ENCODE measurements around the gene TMEM9B. TPM values are rescaled to one million over a fixed set of nuclear protein-coding genes. Genes with fewer than 3 reads are reported as not detected.

The TMEM9B gene
- total and polyA plus RNA-seq, 2 donors (not counting 1 experiment from before 2014, with no cell fraction given), result 15.0 to 30.4 TPM

GRCh38 chr11:8989453-8989852 is 25.2 kb upstream of the TMEM9B start:
- WGBS (ENCODE audit: insufficient coverage), result no CpG with 5 or more reads among the region's 1 CpG
- H3K27ac ChIP-seq (ENCODE audit: low read length in 2 of 2), result no peak overlapping the region
- ATAC-seq (ENCODE audit: low read depth) (no peak), DNase-seq (no peak)
- peaks cover 0 to 5% (median 2%) of the 10 kb centered on the region in 4 experiments for H3K27me3 ChIP-seq (replicated peaks in 1 of 4; ENCODE audit: control extremely low read depth in 1 of 4, control insufficient read depth in 3 of 4, insufficient read depth in 4 of 4, low read length in 3 of 4)
- no peak overlapping the region for H3K27ac Mint-ChIP-seq
- TF ChIP-seq, protein P1, sequence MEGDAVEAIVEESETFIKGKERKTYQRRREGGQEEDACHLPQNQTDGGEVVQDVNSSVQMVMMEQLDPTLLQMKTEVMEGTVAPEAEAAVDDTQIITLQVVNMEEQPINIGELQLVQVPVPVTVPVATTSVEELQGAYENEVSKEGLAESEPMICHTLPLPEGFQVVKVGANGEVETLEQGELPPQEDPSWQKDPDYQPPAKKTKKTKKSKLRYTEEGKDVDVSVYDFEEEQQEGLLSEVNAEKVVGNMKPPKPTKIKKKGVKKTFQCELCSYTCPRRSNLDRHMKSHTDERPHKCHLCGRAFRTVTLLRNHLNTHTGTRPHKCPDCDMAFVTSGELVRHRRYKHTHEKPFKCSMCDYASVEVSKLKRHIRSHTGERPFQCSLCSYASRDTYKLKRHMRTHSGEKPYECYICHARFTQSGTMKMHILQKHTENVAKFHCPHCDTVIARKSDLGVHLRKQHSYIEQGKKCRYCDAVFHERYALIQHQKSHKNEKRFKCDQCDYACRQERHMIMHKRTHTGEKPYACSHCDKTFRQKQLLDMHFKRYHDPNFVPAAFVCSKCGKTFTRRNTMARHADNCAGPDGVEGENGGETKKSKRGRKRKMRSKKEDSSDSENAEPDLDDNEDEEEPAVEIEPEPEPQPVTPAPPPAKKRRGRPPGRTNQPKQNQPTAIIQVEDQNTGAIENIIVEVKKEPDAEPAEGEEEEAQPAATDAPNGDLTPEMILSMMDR (IDR thresholded peaks at IDR 0.05), result no peak
- no peak for TF ChIP-seq EZH2 (IDR thresholded peaks at IDR 0.05; ENCODE audit: borderline replicate concordance, insufficient read depth, low read depth, low read length, poor library complexity, severe bottlenecking)
- H4K20me1 ChIP-seq (ENCODE audit: control insufficient read depth, insufficient read depth, low read length, poor library complexity, severe bottlenecking), result no peaks in the 10 kb centered on the region
- H3K4me2 ChIP-seq (replicated peaks; ENCODE audit: low read depth, low read length, poor library complexity, severe bottlenecking), result no peak overlapping the region
- H3K36me3 ChIP-seq (replicated peaks in 1 of 2; ENCODE audit: control extremely low read depth in 1 of 2, control insufficient read depth in 1 of 2, extremely low read depth in 1 of 2, insufficient read depth in 2 of 2, low read length in 1 of 2), result no peaks in the 10 kb centered on the region
- H2AFZ ChIP-seq (ENCODE audit: insufficient read depth, low read depth, low read length, poor library complexity, severe bottlenecking), result no peak overlapping the region
- peaks cover 30% of the 10 kb centered on the region for H3K27me3 Mint-ChIP-seq
- POLR2A ChIA-PET, result no interaction called here
- intact Hi-C loops (cut with micrococcal nuclease), result no loop called here
- H3K79me2 ChIP-seq (ENCODE audit: control insufficient read depth, insufficient read depth, low read length), result no peaks in the 10 kb centered on the region
- H3K9me3 ChIP-seq (ENCODE audit: control extremely low read depth in 1 of 3, control insufficient read depth in 2 of 3, insufficient read depth in 1 of 3, low read length in 2 of 3), result no peaks in the 10 kb centered on the region
- no peaks in the 10 kb centered on the region for H3K4me1 ChIP-seq (ENCODE audit: control insufficient read depth in 2 of 2, insufficient read depth in 2 of 2, low read length in 2 of 2)
- no peaks in the 10 kb centered on the region for H3K4me1 Mint-ChIP-seq
- H3K9me3 Mint-ChIP-seq (ENCODE audit: insufficient read depth), result no peaks in the 10 kb centered on the region
- H3K4me3 Mint-ChIP-seq, result no peak overlapping the region
- CTCF ChIA-PET, result no interaction called here
- no peak overlapping the region for H3K9ac ChIP-seq (ENCODE audit: low read length)
- no peak overlapping the region for H3K4me3 ChIP-seq (ENCODE audit: control extremely low read depth in 1 of 5, extremely low read depth in 1 of 5, insufficient read depth in 1 of 5, low read depth in 2 of 5, low read length in 4 of 5)

DNA sequence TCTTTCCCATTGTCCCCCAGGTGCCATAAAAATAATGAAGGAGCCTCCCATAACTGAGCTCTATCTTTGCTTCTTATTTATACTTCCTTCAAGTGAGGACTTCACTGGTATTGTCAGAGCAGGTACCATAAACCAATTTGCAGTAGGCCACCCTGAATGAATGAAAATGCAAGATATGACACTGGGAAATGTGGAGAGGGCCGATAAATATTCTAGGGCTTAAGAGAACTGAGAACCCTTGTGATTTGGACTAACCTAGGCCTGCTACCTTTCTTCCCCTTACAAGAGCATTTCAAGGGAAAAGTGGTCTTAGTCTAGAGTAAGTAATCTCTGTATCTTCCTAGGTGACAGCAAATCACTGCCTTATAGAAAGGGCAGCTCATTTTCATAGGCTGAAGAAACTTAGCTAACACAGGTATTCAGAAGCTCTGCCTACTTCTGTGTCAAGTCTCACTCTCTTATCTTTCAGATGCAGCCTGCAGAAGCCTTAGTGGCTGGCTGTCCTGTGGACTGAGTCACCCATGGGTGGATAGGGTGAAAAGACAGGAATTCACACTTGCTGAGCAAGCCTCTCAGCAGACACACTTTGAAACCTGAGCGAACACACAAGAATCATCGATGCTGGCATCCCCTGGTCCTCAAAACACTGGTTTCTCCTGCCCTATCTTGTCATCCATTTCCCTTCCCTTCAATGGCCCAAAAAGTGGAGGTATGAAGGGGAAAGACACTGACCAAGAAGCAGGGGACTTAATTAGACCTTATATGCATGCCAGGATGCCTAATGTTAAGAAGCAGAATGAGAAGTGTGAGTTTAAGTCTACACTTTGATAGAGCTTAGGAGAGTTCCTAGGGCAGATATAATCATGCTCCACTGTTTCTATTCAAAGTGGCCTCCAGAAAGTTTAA is 24.3 kb upstream of the TMEM9B start:
- 100% methylated on average over 1 of the region's 3 CpGs for WGBS (ENCODE audit: insufficient coverage)

More for the DNA sequence above, 24.3 kb upstream of the TMEM9B start:
- no peaks in the 10 kb centered on the region for H3K9me3 Mint-ChIP-seq (ENCODE audit: insufficient read depth)
- Histone ChIP-seq H2AFZ (ENCODE audit: insufficient read depth, low read depth, low read length, poor library complexity, severe bottlenecking) (no peak overlapping the region), H3K4me3 (ENCODE audit: control extremely low read depth in 1 of 5, extremely low read depth in 1 of 5, insufficient read depth in 1 of 5, low read depth in 2 of 5, low read length in 4 of 5) (no peak overlapping the region), H3K27me3 (replicated peaks in 1 of 4; ENCODE audit: control extremely low read depth in 1 of 4, control insufficient read depth in 3 of 4, insufficient read depth in 4 of 4, low read length in 3 of 4) (peaks cover 0 to 5% (median 2%) of the 10 kb centered on the region in 4 experiments), H3K27ac (ENCODE audit: low read length in 2 of 2) (no peak overlapping the region), H3K4me1 (ENCODE audit: control insufficient read depth in 2 of 2, insufficient read depth in 2 of 2, low read length in 2 of 2) (no peaks in the 10 kb centered on the region), H3K9me3 (ENCODE audit: control extremely low read depth in 1 of 3, control insufficient read depth in 2 of 3, insufficient read depth in 1 of 3, low read length in 2 of 3) (no peaks in the 10 kb centered on the region), H3K4me2 (replicated peaks; ENCODE audit: low read depth, low read length, poor library complexity, severe bottlenecking) (no peak overlapping the region), H3K36me3 (replicated peaks in 1 of 2; ENCODE audit: control extremely low read depth in 1 of 2, control insufficient read depth in 1 of 2, extremely low read depth in 1 of 2, insufficient read depth in 2 of 2, low read length in 1 of 2) (no peaks in the 10 kb centered on the region), H4K20me1 (ENCODE audit: control insufficient read depth, insufficient read depth, low read length, poor library complexity, severe bottlenecking) (no peaks in the 10 kb centered on the region), H3K79me2 (ENCODE audit: control insufficient read depth, insufficient read depth, low read length) (no peaks in the 10 kb centered on the region), H3K9ac (ENCODE audit: low read length) (no peak overlapping the region)
- no peak overlapping the region for H3K27ac Mint-ChIP-seq
- no peaks in the 10 kb centered on the region for H3K4me1 Mint-ChIP-seq
- no peak overlapping the region for H3K4me3 Mint-ChIP-seq
- CTCF ChIA-PET, result interaction anchor here (1.1 to 1.2 kb wide), 2 partner anchors 14 to 149 kb away, joined by 3 to 4 read pairs; no protein-coding TSS in a partner anchor
- DNase-seq (no peak), ATAC-seq (ENCODE audit: low read depth) (no peak)
- POLR2A ChIA-PET, result no interaction called here
- TF ChIP-seq, protein P1 (IDR thresholded peaks at IDR 0.05), result no peak
- no peak for TF ChIP-seq EZH2 (IDR thresholded peaks at IDR 0.05; ENCODE audit: borderline replicate concordance, insufficient read depth, low read depth, low read length, poor library complexity, severe bottlenecking)
- intact Hi-C loops (cut with micrococcal nuclease), result no loop called here
- H3K27me3 Mint-ChIP-seq, result peaks cover 30% of the 10 kb centered on the region

All from B cell (primary cell).